GM18907 (cell line): ENCODE data around the gene HELZ.
"Not testable (repeated sequence)": the region's sequence is repeated elsewhere in the genome, so short reads cannot be mapped to it uniquely, and the experiment has no call there.

Experiments
- ATAC-seq: cut with Tn5 transposase; IDR thresholded peaks from one replicate; pipeline ENCODE4 v1.9.1; 2021; ENCODE audit warnings: mild to moderate bottlenecking, moderate library complexity; ENCODE audit not compliant: unreplicated experiment

The HELZ gene

GRCh38 chr17:67265436-67266019 lies 20.5 kb upstream of the HELZ start:
- ATAC-seq = no peak

GRCh38 chr17:67262435-67263117 lies 17.6 kb upstream of the HELZ start:
- no peak for ATAC-seq

GRCh38 chr17:67260170-67260987 lies 15.4 kb upstream of the HELZ start:
- ATAC-seq = no peak

DNA sequence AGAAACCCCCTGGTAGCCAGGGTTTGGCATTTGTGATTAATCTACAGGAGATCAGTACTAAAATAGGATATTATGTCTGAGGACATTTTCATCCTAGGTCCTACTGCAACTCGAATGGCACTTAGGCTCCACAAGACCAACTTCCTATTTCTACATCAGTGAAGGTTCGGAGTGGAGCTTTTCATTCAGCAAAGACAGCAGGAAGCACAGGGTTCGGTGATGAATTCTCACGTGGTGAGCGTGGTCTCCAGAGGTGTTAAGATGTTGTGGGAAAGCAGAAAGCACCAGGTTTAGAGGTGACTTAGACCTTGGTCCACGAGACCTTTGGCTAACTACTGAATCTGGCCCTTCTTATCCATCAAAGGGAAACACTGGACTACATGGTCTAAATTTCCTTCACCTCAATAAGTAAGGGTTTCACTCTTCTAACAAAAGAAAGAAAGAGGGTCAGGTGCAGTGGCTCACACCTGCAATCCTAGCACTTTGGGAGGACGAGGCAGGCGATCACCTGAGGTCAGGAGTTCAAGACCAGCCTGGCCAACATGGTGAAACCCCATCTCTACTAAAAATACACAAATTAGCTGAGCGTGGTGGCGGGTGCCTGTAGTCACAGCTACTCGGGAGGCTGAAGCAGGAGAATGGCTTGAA lies 13.9 kb upstream of the HELZ start:
- ATAC-seq = no peak

- ATAC-seq = no peak
These were observed 11.2 kb upstream of the HELZ start for GRCh38 chr17:67256075-67256732.

DNA sequence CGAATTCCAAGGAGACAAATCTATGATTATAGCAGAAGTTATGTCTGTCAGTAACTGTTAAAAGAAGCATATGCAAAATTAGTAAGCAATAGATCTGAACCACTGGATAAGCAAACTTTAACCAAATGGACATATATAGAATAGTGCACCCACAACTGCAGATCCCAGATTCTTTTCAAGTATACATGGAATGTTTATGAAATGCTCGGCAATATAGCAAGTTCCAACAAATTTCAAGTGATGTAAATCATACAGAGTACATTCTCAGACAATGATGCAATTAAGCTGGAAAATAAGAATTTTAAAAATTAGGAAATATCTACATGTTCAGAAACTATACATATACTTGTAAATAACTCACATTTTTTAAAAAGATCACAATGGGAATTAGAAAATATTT lies 8.4 kb upstream of the HELZ start:
- no peak for ATAC-seq

DNA sequence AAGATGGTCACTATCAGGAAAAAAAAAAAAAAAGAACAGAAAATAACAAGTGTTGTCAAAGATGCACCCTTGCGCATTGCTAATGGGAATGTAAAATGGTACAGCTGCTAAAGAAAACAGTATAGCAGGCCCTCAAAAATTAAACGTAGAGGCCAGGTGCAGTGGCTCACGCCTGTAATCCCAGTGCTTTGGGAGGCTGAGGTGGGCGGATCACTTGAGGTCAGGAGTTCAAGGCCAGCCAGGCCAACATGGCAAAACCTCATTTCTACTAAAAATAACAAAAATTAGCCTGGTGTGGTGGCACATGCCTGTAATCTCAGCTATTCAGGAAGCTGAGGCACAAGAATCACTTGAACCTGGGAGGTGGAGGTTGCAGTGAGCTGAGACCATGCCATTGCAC lies 6.6 kb upstream of the HELZ start:
- ATAC-seq = not testable (repeated sequence)

DNA sequence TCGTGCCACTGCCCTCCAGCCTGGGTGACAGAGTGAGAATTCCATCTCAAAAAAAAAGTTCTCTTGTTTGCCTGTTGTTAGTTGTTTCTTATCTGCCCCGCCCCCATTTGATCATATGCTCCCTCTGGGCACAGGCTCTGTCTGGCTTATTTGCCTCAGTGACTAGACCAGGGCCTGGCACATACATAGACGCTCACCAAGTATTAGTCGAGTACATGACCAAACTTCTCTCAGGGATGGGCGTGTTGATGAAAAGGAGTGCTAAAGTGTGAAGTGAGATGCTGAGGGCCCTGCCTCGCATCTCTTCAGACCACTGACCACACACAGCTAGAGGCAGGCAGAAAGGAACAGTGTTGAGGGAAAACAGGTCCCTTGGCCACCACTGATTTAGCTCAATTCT lies 3.3 kb upstream of the HELZ start:
- ATAC-seq = no peak

DNA sequence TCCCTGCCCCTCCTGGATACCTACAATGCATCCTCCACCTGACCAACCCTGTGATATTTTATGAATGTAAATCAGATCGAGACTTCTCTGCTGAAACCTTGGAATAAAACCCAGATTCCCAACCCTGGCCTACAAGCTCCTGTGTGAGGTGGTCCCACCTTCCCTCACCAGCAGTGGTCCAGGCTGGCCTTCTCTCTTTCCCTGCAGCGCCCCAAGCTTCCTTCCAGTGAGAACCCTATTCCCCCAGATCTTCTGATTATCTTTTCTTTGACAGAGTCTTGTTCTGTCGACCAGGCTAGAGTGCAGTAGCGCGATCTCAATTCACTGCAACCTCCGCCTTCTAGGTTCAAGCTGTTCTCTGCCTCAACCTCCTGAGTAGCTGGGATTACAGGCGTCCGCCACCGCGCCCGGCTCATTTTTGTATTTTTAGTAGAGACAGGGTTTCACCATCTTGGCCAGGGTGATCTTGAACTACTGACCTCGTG lies 2.5 kb upstream of the HELZ start:
- no peak for ATAC-seq

GRCh38 chr17:67246653-67247415 lies 1.8 kb upstream of the HELZ start:
- peak; percentile 83 for ATAC-seq

- no peak for ATAC-seq
These were observed 1.3 kb upstream of the HELZ start for GRCh38 chr17:67246403-67246652.

DNA sequence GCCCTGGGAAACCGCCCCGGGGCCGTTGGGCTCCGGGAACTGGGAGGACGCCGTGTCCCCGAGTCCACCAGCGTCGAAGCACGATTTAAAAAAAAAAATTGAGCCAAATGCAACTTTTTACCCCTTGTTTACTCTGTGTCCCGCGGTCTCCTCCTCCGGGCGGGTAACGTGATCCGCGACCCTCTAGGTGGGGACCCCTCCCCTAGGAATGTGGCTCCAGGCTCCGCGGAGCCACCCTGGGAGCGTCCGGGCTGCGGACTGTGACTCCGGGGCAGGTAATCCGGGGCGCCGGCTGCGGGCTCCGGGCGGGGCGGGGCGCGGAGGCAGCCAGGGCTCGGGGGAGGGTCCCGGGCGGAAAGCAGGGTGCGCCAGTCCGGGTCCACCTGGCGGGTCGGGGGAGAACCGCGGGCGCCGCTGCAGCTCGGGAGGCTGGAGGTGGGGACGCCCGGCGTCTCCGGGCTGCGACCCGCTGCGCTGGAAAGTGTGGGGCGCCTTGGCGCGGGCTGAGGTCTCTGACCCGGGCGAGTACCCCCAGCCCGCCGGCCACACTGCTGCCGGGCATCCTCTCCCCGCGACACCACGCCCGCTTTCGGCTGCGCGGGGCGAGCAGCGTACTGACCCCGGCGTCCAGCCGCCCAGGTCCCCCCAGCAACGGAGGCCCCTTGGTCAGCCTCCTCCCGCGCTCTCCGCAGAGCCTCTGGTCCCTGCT lies 852 bp upstream of the HELZ start:
- ATAC-seq = no peak

GRCh38 chr17:67244431-67245072 lies 444 bp downstream of the HELZ start:
- ATAC-seq = peak; percentile 16

GRCh38 chr17:67243284-67243683 lies 1.7 kb downstream of the HELZ start:
- ATAC-seq = no peak

GRCh38 chr17:67241719-67242341 lies 3.2 kb downstream of the HELZ start:
- no peak for ATAC-seq

GRCh38 chr17:67239597-67239996 lies 5.4 kb downstream of the HELZ start:
- ATAC-seq = no peak

DNA sequence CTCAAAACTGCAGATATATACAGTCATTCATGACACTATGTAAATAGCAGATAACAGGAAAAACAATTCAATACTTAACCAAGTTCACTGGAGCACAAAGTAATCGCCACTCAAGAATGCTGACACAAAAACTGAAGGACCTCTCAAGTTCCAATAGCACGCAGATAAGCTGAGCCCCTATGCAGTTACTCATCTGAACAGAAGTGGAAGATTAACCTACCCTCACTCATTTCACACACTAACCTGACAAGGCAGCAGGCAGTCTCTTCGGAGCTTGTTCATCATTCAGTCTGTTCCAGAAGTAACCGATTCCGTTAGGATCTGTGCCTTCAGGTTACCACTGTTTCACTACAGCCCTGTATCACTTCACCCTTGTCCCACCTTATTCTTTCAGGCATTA lies 6.0 kb downstream of the HELZ start:
- no peak for ATAC-seq

- no peak for ATAC-seq
These were observed 12.6 kb downstream of the HELZ start for GRCh38 chr17:67232441-67232840.
